ENCODE data around the gene PPP6C. TPM values are rescaled to one million over a fixed set of nuclear protein-coding genes. Genes with fewer than 3 reads are reported as not detected.
"Not testable (repeated sequence)": the region's sequence is repeated elsewhere in the genome, so short reads cannot be mapped to it uniquely, and the experiment has no call there.

Gene PPP6C
- total and polyA plus RNA-seq, 4 donors: 22.5 to 47.0 (median 31.5) TPM

DNA sequence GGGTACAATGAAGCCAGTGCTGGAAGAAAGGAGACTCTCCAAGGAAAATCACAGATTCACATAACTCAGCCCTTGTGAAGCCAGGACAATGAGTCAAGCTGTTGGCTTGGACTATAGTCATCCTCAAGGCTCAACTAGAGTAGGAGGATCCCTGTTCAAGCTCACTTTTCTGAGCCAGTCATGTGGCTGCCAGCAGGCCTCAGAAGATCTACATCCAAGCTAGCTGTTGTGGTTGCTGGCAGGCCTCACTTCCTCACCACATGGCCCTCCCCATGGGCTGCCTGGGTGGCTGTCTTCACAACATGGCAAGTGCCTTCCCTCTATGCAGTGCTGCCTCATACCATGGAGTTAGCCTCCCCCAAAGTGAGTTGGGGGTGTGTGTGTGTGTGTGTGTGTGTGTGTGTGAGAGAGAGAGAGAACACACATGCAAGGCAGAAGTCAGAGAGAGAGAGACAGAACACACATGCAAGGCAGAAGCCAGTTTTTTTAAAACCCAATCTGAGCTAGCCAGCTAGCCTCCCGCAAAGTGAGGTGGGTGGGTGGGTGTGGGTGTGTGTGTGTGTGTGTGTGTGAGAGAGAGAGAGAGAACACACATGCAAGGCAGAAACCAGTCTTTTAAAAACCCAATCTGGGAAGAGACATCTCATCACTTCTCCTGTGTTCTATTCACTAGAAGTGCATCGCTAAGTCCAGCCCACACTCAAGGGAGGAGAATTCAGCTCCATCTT lies 63.4 kb downstream of the PPP6C start:
- H3K4me3 ChIP-seq (ENCODE audit: low read length in 2 of 2): no peak overlapping the region
- H3K27ac ChIP-seq (ENCODE audit: low read depth in 1 of 2, low read length in 2 of 2): peak overlapping the region in 1 of 2 donors; percentile 7
- H3K4me1 ChIP-seq (ENCODE audit: control insufficient read depth in 1 of 2, insufficient read depth in 2 of 2, low read length in 2 of 2): no peaks in the 10 kb centered on the region
- ATAC-seq (ENCODE audit: low FRiP score) (peak; percentile 95), DNase-seq (peak; percentile 92 to 96)
- no peaks in the 10 kb centered on the region for H3K36me3 ChIP-seq (ENCODE audit: control insufficient read depth in 1 of 2, insufficient read depth in 2 of 2, low read length in 1 of 2)
- H3K27me3 ChIP-seq (ENCODE audit: control insufficient read depth in 1 of 2, insufficient read depth in 2 of 2, low read length in 1 of 2): no peaks in the 10 kb centered on the region
- 64 to 65% methylated on average over 2 of the region's 2 CpGs for WGBS, 2 donors
- intact Hi-C loops (cut with DNase I): no loop called here
- no peaks in the 10 kb centered on the region for H3K9me3 ChIP-seq (ENCODE audit: control insufficient read depth, low read length)

DNA sequence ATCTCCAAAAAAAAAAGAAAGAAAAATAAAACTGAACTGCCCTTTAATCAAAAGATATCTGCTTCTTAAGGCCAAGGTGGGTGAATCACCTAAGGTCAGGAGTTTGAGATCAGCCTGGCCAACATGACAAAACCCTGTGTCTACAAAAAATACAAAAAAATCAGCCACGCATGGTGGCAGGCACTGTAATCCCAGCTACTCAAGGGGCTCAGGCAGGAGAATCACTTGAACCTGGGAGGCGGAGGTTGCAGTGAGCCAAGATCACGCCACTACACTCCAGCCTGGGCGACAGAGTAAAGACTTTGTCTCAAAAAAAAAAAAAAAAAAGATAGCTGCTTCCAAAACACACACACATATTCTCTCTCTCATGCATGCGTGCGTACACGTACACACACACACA lies 64.1 kb downstream of the PPP6C start:
- Histone ChIP-seq H3K36me3 (ENCODE audit: control insufficient read depth in 1 of 2, insufficient read depth in 2 of 2, low read length in 1 of 2) (no peaks in the 10 kb centered on the region), H3K4me3 (ENCODE audit: low read length in 2 of 2) (no peak overlapping the region), H3K4me1 (ENCODE audit: control insufficient read depth in 1 of 2, insufficient read depth in 2 of 2, low read length in 2 of 2) (no peaks in the 10 kb centered on the region), H3K27ac (ENCODE audit: low read depth in 1 of 2, low read length in 2 of 2) (no peak overlapping the region), H3K27me3 (ENCODE audit: control insufficient read depth in 1 of 2, insufficient read depth in 2 of 2, low read length in 1 of 2) (no peaks in the 10 kb centered on the region), H3K9me3 (ENCODE audit: control insufficient read depth, low read length) (no peaks in the 10 kb centered on the region)
- 12 to 18% methylated on average over 7 of the region's 7 CpGs for WGBS, 2 donors
- peak in 1 of 2 donors; percentile 52 for DNase-seq
- intact Hi-C loops (cut with DNase I): no loop called here
- ATAC-seq (ENCODE audit: low FRiP score): peak; percentile 47

DNA sequence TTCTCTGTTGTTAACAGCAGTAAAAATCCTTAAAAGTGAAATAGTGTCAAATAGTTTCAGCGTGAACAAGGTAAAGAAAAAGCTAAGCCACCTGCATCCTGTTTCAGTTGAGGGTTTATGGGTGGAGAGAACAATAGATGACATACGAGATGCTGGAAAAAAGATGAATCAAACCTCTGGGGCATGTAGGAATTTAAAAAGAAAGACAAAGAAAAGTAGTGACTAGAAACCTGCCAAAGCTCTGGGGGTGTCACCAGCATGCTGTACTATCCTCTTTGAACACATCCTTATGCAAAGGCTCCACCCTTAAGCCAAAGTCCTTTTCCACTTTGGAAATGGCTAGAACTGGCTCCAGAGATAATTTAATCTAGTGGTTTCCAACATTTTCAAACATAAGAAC lies 68.5 kb downstream of the PPP6C start:
- H3K36me3 ChIP-seq (ENCODE audit: control insufficient read depth in 1 of 2, insufficient read depth in 2 of 2, low read length in 1 of 2): no peaks in the 10 kb centered on the region
- no peaks in the 10 kb centered on the region for H3K9me3 ChIP-seq (ENCODE audit: control insufficient read depth, low read length)
- H3K4me3 ChIP-seq (ENCODE audit: low read length in 2 of 2): no peak overlapping the region
- intact Hi-C loops (cut with DNase I): no loop called here
- ATAC-seq (ENCODE audit: low FRiP score) (no peak), DNase-seq (no peak)
- H3K27me3 ChIP-seq (ENCODE audit: control insufficient read depth in 1 of 2, insufficient read depth in 2 of 2, low read length in 1 of 2): no peaks in the 10 kb centered on the region
- WGBS, 2 donors: 82 to 86% methylated on average over 2 of the region's 2 CpGs
- no peaks in the 10 kb centered on the region for H3K4me1 ChIP-seq (ENCODE audit: control insufficient read depth in 1 of 2, insufficient read depth in 2 of 2, low read length in 2 of 2)
- H3K27ac ChIP-seq (ENCODE audit: low read depth in 1 of 2, low read length in 2 of 2): no peak overlapping the region

DNA sequence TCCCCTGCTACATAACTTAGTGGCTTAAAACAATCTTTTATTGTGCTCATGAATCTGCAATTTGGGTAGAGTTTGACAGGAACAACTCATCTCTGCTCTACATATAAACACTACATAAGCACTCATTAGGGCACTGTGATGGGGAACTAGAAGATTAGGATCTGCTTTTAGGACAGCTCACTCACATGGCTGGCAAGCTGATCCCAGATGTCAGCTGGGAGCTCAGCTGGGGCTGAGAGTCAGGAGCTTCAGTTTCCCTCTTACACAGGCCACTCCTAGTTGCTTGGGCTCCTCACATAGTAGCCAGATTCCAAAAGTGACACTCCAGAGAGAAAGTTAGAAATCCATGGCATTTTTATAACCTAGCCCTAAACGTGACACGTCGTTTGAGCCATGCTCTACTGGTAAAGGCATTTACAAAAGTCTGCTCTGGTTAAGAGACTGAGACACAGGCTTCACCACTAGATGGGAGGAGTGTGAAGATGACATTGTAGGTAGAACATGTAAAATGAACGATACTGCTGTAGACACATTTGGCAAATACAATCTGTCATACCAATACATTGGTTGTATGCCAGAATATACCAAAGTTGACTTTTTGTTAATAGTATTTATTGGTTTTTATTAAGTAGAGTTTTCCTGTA lies 69.8 kb downstream of the PPP6C start:
- no peaks in the 10 kb centered on the region for H3K36me3 ChIP-seq (ENCODE audit: control insufficient read depth in 1 of 2, insufficient read depth in 2 of 2, low read length in 1 of 2)
- no peaks in the 10 kb centered on the region for H3K4me1 ChIP-seq (ENCODE audit: control insufficient read depth in 1 of 2, insufficient read depth in 2 of 2, low read length in 2 of 2)
- DNase-seq: no peak
- 69 to 75% methylated on average over 4 of the region's 4 CpGs for WGBS, 2 donors
- intact Hi-C loops (cut with DNase I): no loop called here
- no peak for ATAC-seq (ENCODE audit: low FRiP score)
- H3K27ac ChIP-seq (ENCODE audit: low read depth in 1 of 2, low read length in 2 of 2): no peak overlapping the region
- H3K4me3 ChIP-seq (ENCODE audit: low read length in 2 of 2): no peak overlapping the region
- H3K27me3 ChIP-seq (ENCODE audit: control insufficient read depth in 1 of 2, insufficient read depth in 2 of 2, low read length in 1 of 2): no peaks in the 10 kb centered on the region
- H3K9me3 ChIP-seq (ENCODE audit: control insufficient read depth, low read length): no peaks in the 10 kb centered on the region

DNA sequence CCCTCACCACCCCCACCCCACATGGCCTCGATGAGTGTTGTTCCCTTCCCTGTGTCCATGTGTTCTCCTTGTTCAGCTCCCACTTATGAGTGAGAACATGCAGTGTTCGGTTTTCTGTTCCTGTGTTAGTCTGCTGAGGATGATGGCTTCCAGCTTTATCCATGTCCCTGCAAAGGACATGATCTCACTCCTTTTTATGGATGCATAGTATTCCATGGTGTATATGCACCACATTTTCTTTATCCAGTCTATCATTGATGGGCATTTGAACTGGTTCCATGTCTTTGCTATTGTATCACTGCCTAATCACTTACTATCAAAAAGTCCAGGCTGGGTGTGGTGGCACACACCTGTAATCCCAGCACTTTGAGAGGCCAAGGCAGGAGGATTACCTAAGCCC lies 70.9 kb downstream of the PPP6C start:
- intact Hi-C loops (cut with DNase I): not testable (repeated sequence)
- 90 to 99% methylated on average over 2 of the region's 2 CpGs for WGBS, 2 donors

DNA sequence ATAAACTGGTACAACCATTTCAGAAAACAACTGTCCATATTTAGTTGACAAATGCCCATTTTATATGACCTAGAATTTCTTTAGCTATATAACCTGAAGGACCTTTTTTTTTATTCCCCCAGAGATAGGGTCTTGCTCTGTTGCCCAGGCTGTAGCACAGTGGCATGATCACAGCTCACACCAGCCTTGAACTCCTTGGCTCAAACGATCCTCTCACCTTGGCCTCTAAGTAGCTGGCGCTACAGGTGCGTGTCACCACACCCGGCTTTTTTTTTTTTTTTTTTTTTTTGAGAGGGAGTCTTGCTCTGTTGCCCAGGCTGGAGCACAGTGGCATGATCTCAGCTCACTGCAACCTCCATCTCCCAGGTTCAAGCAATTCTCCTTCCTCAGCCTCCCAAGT lies 75.1 kb downstream of the PPP6C start:
- H3K4me1 ChIP-seq (ENCODE audit: control insufficient read depth in 1 of 2, insufficient read depth in 2 of 2, low read length in 2 of 2); ATAC-seq (ENCODE audit: low FRiP score); H3K36me3 ChIP-seq (ENCODE audit: control insufficient read depth in 1 of 2, insufficient read depth in 2 of 2, low read length in 1 of 2); DNase-seq; intact Hi-C loops (cut with DNase I); H3K27ac ChIP-seq (ENCODE audit: low read depth in 1 of 2, low read length in 2 of 2); H3K9me3 ChIP-seq (ENCODE audit: control insufficient read depth, low read length); H3K4me3 ChIP-seq (ENCODE audit: low read length in 2 of 2); H3K27me3 ChIP-seq (ENCODE audit: control insufficient read depth in 1 of 2, insufficient read depth in 2 of 2, low read length in 1 of 2): not testable (repeated sequence)
- 90 to 97% methylated on average over 4 of the region's 4 CpGs for WGBS, 2 donors

More for the DNA sequence above, 70.9 kb downstream of the PPP6C start:
- H3K27me3 ChIP-seq (ENCODE audit: control insufficient read depth in 1 of 2, insufficient read depth in 2 of 2, low read length in 1 of 2); DNase-seq; H3K9me3 ChIP-seq (ENCODE audit: control insufficient read depth, low read length); ATAC-seq (ENCODE audit: low FRiP score); H3K27ac ChIP-seq (ENCODE audit: low read depth in 1 of 2, low read length in 2 of 2); H3K4me1 ChIP-seq (ENCODE audit: control insufficient read depth in 1 of 2, insufficient read depth in 2 of 2, low read length in 2 of 2); H3K36me3 ChIP-seq (ENCODE audit: control insufficient read depth in 1 of 2, insufficient read depth in 2 of 2, low read length in 1 of 2); H3K4me3 ChIP-seq (ENCODE audit: low read length in 2 of 2): not testable (repeated sequence)

DNA sequence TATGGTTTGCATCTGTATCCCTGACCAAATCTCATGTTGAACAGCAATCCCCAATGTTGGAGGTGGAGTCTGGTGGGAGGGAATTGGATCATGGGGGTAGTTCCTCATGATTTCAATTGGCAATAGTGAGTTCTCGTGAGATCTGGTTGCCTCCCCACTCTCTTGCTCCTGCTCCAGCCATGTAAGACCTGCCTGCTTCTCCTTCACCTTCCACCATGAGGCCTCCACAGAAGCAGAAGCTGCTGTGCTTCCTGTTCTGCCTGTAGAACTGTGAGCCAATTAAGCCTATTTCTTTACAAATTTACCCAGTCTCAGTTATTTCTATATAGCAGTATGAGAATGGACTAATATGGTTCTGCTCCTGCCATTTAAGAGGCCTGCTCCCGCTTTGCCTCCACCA lies 79.1 kb downstream of the PPP6C start:
- Histone ChIP-seq H3K9me3 (ENCODE audit: control insufficient read depth, low read length) (peaks cover 2% of the 10 kb centered on the region), H3K27me3 (ENCODE audit: control insufficient read depth in 1 of 2, insufficient read depth in 2 of 2, low read length in 1 of 2) (no peaks in the 10 kb centered on the region), H3K36me3 (ENCODE audit: control insufficient read depth in 1 of 2, insufficient read depth in 2 of 2, low read length in 1 of 2) (no peaks in the 10 kb centered on the region), H3K27ac (ENCODE audit: low read depth in 1 of 2, low read length in 2 of 2) (no peak overlapping the region), H3K4me3 (ENCODE audit: low read length in 2 of 2) (no peak overlapping the region), H3K4me1 (ENCODE audit: control insufficient read depth in 1 of 2, insufficient read depth in 2 of 2, low read length in 2 of 2) (peaks cover 0 to 2% of the 10 kb centered on the region in 2 donors)
- intact Hi-C loops (cut with DNase I): no loop called here
- WGBS, 2 donors: 98 to 100% methylated on average over 2 of the region's 2 CpGs
- no peak for DNase-seq
- no peak for ATAC-seq (ENCODE audit: low FRiP score)

DNA sequence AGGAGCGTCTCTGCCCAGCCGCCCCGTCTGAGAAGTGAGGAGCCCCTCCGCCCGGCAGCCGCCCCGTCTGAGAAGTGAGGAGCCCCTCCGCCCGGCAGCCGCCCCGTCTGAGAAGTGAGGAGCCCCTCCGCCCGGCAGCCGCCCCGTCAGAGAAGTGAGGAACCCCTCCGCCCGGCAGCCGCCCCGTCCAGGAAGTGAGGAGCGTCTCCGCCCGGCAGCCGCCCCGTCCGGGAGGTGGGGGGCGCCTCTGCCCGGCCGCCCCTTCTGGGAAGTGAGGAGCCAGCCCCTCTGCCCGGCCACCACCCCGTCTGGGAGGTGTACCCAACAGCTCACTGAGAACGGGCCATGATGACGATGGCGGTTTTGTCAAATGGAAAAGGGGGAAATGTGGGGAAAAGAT lies 81.1 kb downstream of the PPP6C start:
- ATAC-seq (ENCODE audit: low FRiP score): not testable (repeated sequence)

DNA sequence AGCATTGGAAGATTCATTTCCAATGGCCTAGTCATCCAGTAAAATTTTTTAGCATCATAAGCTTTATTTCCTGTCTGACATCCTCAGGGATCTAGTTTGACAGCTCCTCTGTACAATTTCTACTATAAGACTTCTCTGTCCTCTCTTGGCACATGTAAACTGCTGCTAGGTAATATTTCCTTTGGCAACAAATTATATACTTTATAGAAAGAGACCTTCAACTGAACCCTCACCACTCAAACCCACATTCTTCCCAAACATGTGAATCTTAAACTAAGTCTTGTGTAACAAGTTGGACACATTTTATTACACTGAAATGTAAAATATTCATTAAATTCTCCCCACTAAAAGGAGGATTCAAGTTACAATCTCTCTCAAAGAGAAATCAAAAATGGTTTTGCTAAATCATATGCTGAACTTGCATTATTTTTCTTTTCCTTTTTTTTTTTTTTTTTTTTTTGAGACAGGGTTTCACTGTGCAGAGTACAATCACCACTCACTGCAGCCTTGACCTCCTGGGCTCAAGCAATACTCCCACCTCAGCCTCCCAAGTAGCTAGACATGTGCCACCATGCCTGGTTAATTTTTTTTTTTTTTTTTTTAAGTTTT lies 83.2 kb downstream of the PPP6C start:
- ATAC-seq (ENCODE audit: low FRiP score) (no peak), DNase-seq (no peak)
- peaks cover 0 to 2% of the 10 kb centered on the region in 2 donors for H3K4me1 ChIP-seq (ENCODE audit: control insufficient read depth in 1 of 2, insufficient read depth in 2 of 2, low read length in 2 of 2)
- no peak overlapping the region for H3K4me3 ChIP-seq (ENCODE audit: low read length in 2 of 2)
- H3K9me3 ChIP-seq (ENCODE audit: control insufficient read depth, low read length): no peaks in the 10 kb centered on the region
- no peaks in the 10 kb centered on the region for H3K27me3 ChIP-seq (ENCODE audit: control insufficient read depth in 1 of 2, insufficient read depth in 2 of 2, low read length in 1 of 2)
- intact Hi-C loops (cut with DNase I): no loop called here
- no peaks in the 10 kb centered on the region for H3K36me3 ChIP-seq (ENCODE audit: control insufficient read depth in 1 of 2, insufficient read depth in 2 of 2, low read length in 1 of 2)
- H3K27ac ChIP-seq (ENCODE audit: low read depth in 1 of 2, low read length in 2 of 2): no peak overlapping the region

More for the DNA sequence above, 81.1 kb downstream of the PPP6C start:
- H3K27ac ChIP-seq (ENCODE audit: low read depth in 1 of 2, low read length in 2 of 2); DNase-seq; H3K9me3 ChIP-seq (ENCODE audit: control insufficient read depth, low read length); H3K4me3 ChIP-seq (ENCODE audit: low read length in 2 of 2); H3K27me3 ChIP-seq (ENCODE audit: control insufficient read depth in 1 of 2, insufficient read depth in 2 of 2, low read length in 1 of 2); H3K4me1 ChIP-seq (ENCODE audit: control insufficient read depth in 1 of 2, insufficient read depth in 2 of 2, low read length in 2 of 2); H3K36me3 ChIP-seq (ENCODE audit: control insufficient read depth in 1 of 2, insufficient read depth in 2 of 2, low read length in 1 of 2); intact Hi-C loops (cut with DNase I): not testable (repeated sequence)
- 97 to 99% methylated on average over 20 to 32 of the region's 33 CpGs for WGBS, 2 donors

All from aorta (tissue), 5 donors.